Hepatocyte (in vitro differentiated cells): ENCODE data around the gene CRYZL1.

ENCODE experiments used
- CTCF ChIP-seq: fragments of 200-600 bp; sonication (generic); IDR thresholded peaks from 2 replicates; pipeline ENCODE4 v1.5.1; 2016; ENCODE audit warnings: antibody characterized with exemption, mild to moderate bottlenecking; ENCODE audit not compliant: poor library complexity
- EZH2 ChIP-seq: fragments of 200-600 bp; sonication (generic); IDR thresholded peaks from 2 replicates; pipeline ENCODE4 v1.6.1; 2016; ENCODE audit warnings: antibody characterized with exemption, mild to moderate bottlenecking, borderline replicate concordance
- EZH2phosphoT487 ChIP-seq: fragments of 200-600 bp; sonication (generic); IDR thresholded peaks from one replicate; pipeline ENCODE4 v1.6.1; 2018; ENCODE audit warnings: antibody characterized with exemption, mild to moderate bottlenecking, low read depth, moderate library complexity; ENCODE audit not compliant: unreplicated experiment, severe bottlenecking

- TF ChIP-seq CTCF (no peak), EZH2 (no peak), EZH2phosphoT487 (no peak)
Measured at GRCh38 chr21:33540711-33541104, 100.8 kb downstream of the CRYZL1 start.
